HG02678 (cell line): ENCODE data around the gene GET4.
"Not testable (repeated sequence)": the region's sequence is repeated elsewhere in the genome, so short reads cannot be mapped to it uniquely, and the experiment has no call there.

Experiments
- ATAC-seq: cut with Tn5 transposase; IDR thresholded peaks from one replicate; pipeline ENCODE4 v1.9.1; 2021; ENCODE audit warnings: mild to moderate bottlenecking, moderate library complexity; ENCODE audit not compliant: unreplicated experiment

Gene GET4

DNA sequence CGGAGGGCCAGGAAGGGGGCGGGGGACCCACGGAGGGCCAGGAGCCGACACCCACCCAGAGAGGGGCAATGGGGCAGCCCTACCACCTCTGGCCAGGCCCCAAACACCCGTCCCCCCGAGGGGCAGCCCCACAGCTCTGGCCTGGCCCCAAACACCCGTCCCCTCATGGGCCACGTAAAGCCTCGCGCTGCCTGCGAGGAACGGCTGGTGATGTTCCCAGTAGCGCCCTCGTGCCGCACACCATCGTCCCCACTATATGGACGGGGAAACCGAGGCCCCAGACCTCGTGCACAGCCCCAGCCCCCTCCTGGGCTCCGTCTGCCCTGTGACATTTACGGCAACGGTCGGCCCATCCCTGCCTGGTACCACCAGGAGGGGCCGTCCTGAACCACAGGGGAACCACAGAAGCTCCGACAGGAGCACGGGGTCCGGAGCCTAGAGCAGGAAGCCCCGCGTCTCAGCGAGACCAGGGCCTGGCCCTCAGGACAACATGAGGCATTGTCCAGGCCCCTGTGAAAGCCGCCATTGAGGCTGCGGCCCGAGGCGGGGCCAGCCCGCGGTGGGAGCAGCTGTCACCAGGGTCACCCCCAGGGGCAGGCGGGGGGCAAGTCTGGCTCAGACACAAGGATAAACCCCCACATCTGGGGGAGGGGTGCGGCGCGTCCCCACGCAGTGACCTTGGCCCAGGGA is 35.6 kb downstream of the GET4 start:
- ATAC-seq: no peak

DNA sequence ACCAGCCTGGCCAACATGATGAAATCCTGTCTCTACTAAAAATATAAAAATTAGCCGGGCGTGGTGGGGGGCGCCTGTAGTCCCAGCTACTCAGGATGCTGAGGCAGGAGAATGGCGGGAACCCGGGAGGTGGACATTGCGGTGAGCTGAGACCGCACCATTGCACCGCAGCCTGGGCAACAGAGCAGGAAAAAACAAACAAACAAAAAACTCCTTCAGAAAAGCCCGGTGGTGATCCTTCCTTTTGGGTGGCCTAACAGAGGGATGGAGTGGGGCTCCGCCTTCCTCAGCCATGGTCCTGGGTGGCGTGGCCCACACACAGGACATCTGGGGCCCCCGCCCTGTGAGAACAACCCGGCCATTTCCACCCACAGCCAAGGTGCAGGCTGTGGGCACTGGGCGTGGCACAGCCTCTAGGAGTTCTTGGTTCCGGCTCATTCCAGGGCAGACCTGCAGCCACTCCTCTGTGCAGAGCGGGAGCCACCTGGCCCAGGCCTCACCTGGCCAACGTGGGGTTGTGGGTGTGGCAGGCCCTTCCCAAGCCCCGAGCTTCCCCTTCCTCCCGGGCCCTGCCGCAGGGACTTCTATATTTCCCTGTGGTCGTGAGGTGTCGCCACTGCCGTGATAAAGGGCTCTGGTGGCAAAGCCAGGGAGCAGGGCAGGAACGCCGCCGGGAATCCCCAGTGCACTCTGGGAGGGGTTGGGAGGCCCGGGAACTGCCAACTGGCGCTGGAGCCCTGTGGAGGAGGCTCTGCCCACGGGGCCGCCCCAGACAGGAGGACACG is 37.6 kb downstream of the GET4 start:
- no peak for ATAC-seq

DNA sequence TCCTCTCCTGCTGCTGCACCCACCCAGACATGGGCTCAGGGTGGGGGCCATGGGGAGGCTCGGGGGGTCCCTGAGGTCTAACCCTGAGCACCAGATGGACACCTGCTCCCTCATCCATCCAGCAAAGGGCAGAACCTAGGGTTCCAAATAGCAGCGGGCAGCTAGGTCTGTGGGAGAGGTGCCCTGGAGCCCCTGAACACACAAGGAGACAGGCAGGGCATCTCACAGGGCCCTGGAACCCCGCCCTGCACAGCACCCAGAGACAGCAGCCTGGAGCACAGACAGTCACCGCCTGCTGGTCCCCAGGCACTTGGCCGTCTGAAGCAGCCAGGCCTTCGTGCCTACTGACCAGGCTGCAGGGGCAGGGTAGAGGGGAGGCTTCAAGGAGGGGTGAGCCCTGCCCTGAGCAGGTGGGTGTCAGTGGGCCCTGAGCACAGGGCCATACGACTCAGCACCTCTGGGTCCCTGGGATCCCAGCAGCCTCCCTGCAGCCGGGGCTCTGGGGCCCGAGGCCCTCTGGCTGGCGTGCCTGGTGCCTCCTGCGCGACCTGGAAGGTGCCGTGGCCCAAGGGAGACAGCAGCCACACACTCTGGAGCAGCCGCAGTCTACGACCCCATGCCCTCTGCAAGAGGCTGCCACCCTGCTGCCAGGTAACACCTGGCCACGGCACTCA is 38.3 kb downstream of the GET4 start:
- ATAC-seq: no peak

- ATAC-seq: no peak
Measured at GRCh38 chr7:915291-916218, 39.2 kb downstream of the GET4 start.

- ATAC-seq: no peak
Measured at GRCh38 chr7:916291-916941, 40.1 kb downstream of the GET4 start.

- ATAC-seq: no peak
Measured at GRCh38 chr7:917255-918117, 41.1 kb downstream of the GET4 start.

GRCh38 chr7:918118-918425 is 41.7 kb downstream of the GET4 start:
- no peak for ATAC-seq

- no peak for ATAC-seq
Measured at GRCh38 chr7:918441-919113, 42.2 kb downstream of the GET4 start.

- no peak for ATAC-seq
Measured at GRCh38 chr7:919114-919442, 42.7 kb downstream of the GET4 start.

DNA sequence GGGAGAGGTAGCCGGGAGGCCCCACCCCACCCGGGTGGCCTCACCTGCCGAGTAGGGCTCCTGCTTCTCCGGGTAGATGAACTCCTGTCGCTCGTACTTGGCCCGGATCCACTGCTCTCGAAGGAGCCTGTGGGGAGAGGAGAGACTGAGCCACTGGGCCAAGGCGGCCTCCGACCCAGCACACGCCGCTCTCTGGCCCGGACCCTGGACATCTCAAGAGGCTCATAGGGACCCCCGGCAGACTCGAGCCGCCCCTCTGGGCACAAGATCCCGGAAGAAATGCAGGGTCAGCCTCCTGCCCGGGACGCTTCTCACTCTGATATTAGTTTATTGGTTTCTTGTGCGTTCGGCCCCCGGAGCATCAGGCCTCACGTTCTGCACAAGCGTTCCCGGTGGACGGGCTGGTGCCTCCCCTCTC is 43.6 kb downstream of the GET4 start:
- ATAC-seq: no peak

DNA sequence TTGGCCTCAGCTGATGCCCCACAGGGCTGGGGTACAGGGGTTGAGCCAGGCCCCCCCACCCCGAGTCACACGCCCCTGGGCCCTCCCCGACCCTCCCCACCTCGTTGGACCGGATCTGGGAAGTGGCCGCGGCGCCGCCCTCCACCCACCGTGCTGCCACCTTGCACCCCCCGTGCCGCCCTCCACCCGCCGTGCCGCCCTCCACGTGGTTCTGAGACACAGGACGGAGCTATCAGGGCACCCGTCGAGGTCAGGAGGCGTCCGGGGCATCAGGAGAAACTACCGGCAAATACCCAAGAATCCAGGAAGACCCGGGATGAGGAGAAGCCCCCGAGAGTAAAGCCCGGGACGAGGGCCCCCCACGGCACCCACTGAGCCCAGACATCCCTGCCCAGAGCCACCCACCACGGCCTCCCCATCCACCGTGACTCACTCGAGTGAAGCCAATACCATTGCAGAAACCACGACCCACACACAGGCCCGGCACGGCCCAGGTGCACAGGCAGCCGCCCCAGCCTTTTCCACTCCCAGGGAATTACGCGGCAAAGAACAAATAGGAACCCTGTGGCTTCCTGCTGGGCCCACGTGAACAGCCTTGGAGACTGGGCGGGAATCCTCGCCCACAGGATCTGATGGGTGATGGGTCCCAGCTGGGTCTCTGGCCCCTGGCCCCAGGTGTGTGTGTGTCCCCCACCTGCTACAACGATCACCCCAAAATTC is 44.2 kb downstream of the GET4 start:
- ATAC-seq: no peak

- no peak for ATAC-seq
Measured at GRCh38 chr7:921071-921461, 44.7 kb downstream of the GET4 start.

GRCh38 chr7:921581-922333 is 45.4 kb downstream of the GET4 start:
- no peak for ATAC-seq

GRCh38 chr7:922334-923107 is 46.2 kb downstream of the GET4 start:
- ATAC-seq: no peak

- ATAC-seq: peak; percentile 85
Measured at GRCh38 chr7:923108-924041, 47.0 kb downstream of the GET4 start.

DNA sequence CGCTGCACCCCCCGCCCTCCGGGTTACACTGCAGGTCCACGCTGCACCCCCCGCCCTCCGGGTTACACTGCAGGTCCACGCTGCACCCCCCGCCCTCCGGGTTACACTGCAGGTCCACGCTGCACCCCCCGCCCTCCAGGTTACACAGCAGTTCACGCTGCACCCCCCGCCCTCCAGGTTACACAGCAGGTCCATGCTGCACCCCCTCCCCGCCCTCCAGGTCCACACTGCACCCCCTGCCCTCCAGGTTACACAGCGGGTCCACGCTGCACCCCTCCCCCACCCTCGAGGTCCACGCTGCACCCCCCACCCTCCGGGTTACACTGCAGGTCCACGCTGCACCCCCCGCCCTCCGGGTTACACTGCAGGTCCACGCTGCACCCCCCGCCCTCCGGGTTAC is 47.7 kb downstream of the GET4 start:
- ATAC-seq: not testable (repeated sequence)
